Measurements from ENCODE around the gene GTF2IRD1.

- TF ChIP-seq, protein P1, sequence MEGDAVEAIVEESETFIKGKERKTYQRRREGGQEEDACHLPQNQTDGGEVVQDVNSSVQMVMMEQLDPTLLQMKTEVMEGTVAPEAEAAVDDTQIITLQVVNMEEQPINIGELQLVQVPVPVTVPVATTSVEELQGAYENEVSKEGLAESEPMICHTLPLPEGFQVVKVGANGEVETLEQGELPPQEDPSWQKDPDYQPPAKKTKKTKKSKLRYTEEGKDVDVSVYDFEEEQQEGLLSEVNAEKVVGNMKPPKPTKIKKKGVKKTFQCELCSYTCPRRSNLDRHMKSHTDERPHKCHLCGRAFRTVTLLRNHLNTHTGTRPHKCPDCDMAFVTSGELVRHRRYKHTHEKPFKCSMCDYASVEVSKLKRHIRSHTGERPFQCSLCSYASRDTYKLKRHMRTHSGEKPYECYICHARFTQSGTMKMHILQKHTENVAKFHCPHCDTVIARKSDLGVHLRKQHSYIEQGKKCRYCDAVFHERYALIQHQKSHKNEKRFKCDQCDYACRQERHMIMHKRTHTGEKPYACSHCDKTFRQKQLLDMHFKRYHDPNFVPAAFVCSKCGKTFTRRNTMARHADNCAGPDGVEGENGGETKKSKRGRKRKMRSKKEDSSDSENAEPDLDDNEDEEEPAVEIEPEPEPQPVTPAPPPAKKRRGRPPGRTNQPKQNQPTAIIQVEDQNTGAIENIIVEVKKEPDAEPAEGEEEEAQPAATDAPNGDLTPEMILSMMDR (IDR thresholded peaks at IDR 0.05): no peak
- TF ChIP-seq RAD21 (IDR thresholded peaks at IDR 0.05; ENCODE audit: low read length): no peak
Observed at GRCh38 chr7:74407958-74408357, 45.7 kb upstream of the GTF2IRD1 start.
